ENCODE data around the gene CPNE2.

- TF ChIP-seq, protein P1, sequence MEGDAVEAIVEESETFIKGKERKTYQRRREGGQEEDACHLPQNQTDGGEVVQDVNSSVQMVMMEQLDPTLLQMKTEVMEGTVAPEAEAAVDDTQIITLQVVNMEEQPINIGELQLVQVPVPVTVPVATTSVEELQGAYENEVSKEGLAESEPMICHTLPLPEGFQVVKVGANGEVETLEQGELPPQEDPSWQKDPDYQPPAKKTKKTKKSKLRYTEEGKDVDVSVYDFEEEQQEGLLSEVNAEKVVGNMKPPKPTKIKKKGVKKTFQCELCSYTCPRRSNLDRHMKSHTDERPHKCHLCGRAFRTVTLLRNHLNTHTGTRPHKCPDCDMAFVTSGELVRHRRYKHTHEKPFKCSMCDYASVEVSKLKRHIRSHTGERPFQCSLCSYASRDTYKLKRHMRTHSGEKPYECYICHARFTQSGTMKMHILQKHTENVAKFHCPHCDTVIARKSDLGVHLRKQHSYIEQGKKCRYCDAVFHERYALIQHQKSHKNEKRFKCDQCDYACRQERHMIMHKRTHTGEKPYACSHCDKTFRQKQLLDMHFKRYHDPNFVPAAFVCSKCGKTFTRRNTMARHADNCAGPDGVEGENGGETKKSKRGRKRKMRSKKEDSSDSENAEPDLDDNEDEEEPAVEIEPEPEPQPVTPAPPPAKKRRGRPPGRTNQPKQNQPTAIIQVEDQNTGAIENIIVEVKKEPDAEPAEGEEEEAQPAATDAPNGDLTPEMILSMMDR (conservative IDR thresholded peaks at IDR 0.05; ENCODE audit: low read depth, low read length): no peak
- TF ChIP-seq EZH2 (IDR thresholded peaks at IDR 0.05; ENCODE audit: low read length, unreplicated experiment): no peak
- no peak for TF ChIP-seq EZH2phosphoT487 (IDR thresholded peaks at IDR 0.05; ENCODE audit: borderline replicate concordance, low read length)
These were observed 19.6 kb upstream of the CPNE2 start for GRCh38 chr16:57072616-57073275.
